NT2/D1 (cell line): Measurements from ENCODE around the gene MDM4.
A peak's percentile ranks its signal among the peaks of the same experiment; 100 is the strongest.

Experiments used
- DNase-seq: peaks from one replicate; pipeline ENCODE4 v3.0.0-alpha.2; 2011; ENCODE audit warnings: low read depth, low spot score
- H3K27me3 ChIP-seq: 2 replicates; pipeline ENCODE4 v1.6.0; 2011; ENCODE audit warnings: mild to moderate bottlenecking; ENCODE audit not compliant: insufficient read length, insufficient read depth
- H3K36me3 ChIP-seq: 2 replicates; pipeline ENCODE4 v1.6.1; 2011; ENCODE audit warnings: mild to moderate bottlenecking, low read length, mixed read lengths; ENCODE audit not compliant: insufficient read depth, insufficient read length
- H3K4me1 ChIP-seq: 2 replicates; pipeline ENCODE4 v1.5.1; 2011; ENCODE audit not compliant: insufficient read depth, insufficient read length
- H3K4me3 ChIP-seq: 2 replicates; pipeline ENCODE4 v1.5.1; 2011; ENCODE audit warnings: low read depth; ENCODE audit not compliant: insufficient read length
- H3K9ac ChIP-seq: 2 replicates; pipeline ENCODE4 v1.6.0; 2011; ENCODE audit warnings: low read depth; ENCODE audit not compliant: insufficient read length
- H3K9me3 ChIP-seq: 2 replicates; pipeline ENCODE4 v1.5.1; 2011; ENCODE audit warnings: mild to moderate bottlenecking, low read length; ENCODE audit not compliant: insufficient read depth
- SUZ12 ChIP-seq: IDR thresholded peaks from 2 replicates; pipeline ENCODE4 v1.6.1; 2011; ENCODE audit not compliant: insufficient read length, insufficient read depth; ENCODE audit errors: extremely low read depth
- YY1 ChIP-seq: IDR thresholded peaks from 2 replicates; pipeline ENCODE4 v1.6.1; 2011; ENCODE audit not compliant: insufficient read length, insufficient read depth
- ZNF274 ChIP-seq: IDR thresholded peaks from 2 replicates; pipeline ENCODE4 v1.6.1; 2011; ENCODE audit warnings: mild to moderate bottlenecking, low read depth, low read length

MDM4 gene

GRCh38 chr1:204516180-204516879 lies at the start of gene MDM4:
TSS of gene MDM4 (plus strand) at chr1:204516406. CDS start at chr1:204525519, 9,113 bp downstream.
- TF ChIP-seq SUZ12 (no peak), ZNF274 (no peak), YY1 (peak; percentile 22)
- peak within 1 kb of the TSS; percentile 90 for H3K9ac ChIP-seq
- H3K4me3 ChIP-seq = peak within 1 kb of the TSS; percentile 85
- no peaks in the 10 kb centered on the region for H3K27me3 ChIP-seq
- DNase-seq = peak; percentile 99
- H3K36me3 ChIP-seq = peaks cover 28% of the 10 kb centered on the region
- H3K4me1 ChIP-seq = peaks cover 3% of the 10 kb centered on the region
- no peaks in the 10 kb centered on the region; the same call in 1 of the 2 replicates for H3K9me3 ChIP-seq

- Histone ChIP-seq H3K4me3 (no peak overlapping the region), H3K9ac (peak overlapping the region; percentile 18), H3K9me3 (no peaks in the 10 kb centered on the region), H3K36me3 (peaks cover 39% of the 10 kb centered on the region), H3K4me1 (peaks cover 21% of the 10 kb centered on the region), H3K27me3 (no peaks in the 10 kb centered on the region)
- TF ChIP-seq SUZ12 = no peak
- no peak for TF ChIP-seq YY1
- TF ChIP-seq ZNF274 = no peak
- DNase-seq = no peak
Measured at GRCh38 chr1:204466416-204467405, 49.5 kb upstream of the MDM4 start.

DNA sequence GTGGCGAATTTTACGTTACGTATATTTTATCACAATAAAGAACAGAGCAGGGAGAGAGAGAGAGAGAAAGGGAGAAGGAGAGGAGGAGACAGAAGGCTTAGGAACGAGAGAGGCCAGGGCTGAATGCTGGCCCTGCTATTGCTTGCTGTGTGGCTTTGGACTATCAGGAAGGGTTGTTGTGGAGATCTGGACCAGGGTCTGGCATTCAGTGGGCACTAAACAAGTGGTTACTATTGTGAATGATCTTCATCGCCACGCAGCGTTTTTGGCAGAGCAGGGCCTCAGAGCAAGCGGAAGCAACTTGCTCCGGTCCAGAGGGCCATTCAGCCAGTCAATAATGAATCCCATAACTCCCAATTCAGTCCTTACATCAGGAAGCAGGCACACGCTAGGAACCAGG lies 48.0 kb upstream of the MDM4 start:
- peaks cover 21% of the 10 kb centered on the region for H3K4me1 ChIP-seq
- no peak overlapping the region for H3K4me3 ChIP-seq
- no peaks in the 10 kb centered on the region for H3K27me3 ChIP-seq
- DNase-seq = no peak
- no peaks in the 10 kb centered on the region for H3K9me3 ChIP-seq
- H3K9ac ChIP-seq = no peak overlapping the region
- TF ChIP-seq ZNF274 (no peak), YY1 (no peak), SUZ12 (no peak)
- peaks cover 29% of the 10 kb centered on the region for H3K36me3 ChIP-seq

DNA sequence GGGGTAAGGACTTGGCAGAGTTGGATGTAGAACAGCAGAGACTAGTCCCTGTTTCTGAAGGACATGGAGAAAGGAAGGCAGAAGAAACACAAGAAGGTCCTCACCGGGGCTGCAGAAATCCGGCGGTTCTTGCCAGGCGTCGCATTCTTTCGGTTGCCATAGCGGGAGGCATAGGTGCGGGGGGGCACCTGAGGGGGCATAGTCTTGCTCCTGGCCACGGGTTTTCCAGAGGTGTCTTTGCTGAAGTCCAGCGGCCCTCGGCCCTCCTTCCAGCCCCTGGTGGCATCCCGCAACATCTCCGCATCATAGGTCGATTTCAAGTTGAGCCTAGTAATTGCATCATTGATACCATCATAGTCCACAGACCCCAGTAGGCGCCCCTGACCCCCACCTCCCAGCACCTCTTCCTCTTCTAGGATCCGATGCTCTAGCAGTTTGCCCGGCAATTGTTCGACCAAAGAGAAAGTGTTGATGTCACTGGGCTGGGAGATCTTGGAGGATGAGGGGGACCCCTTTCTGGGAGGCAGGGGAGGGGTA lies 47.4 kb upstream of the MDM4 start:
- H3K27me3 ChIP-seq = no peaks in the 10 kb centered on the region
- no peaks in the 10 kb centered on the region for H3K9me3 ChIP-seq
- no peak overlapping the region for H3K9ac ChIP-seq
- peaks cover 19% of the 10 kb centered on the region for H3K4me1 ChIP-seq
- TF ChIP-seq YY1 = no peak
- TF ChIP-seq ZNF274 = no peak
- no peak for TF ChIP-seq SUZ12
- no peak overlapping the region for H3K4me3 ChIP-seq
- DNase-seq = no peak
- H3K36me3 ChIP-seq = peaks cover 25% of the 10 kb centered on the region

- DNase-seq = no peak
- Histone ChIP-seq H3K4me3 (no peak overlapping the region), H3K9ac (no peak overlapping the region), H3K4me1 (peaks cover 19% of the 10 kb centered on the region), H3K36me3 (peaks cover 20% of the 10 kb centered on the region), H3K9me3 (no peaks in the 10 kb centered on the region), H3K27me3 (no peaks in the 10 kb centered on the region)
- TF ChIP-seq SUZ12 = no peak
- no peak for TF ChIP-seq YY1
- no peak for TF ChIP-seq ZNF274
Measured at GRCh38 chr1:204469304-204469703, 46.9 kb upstream of the MDM4 start.

GRCh38 chr1:204471687-204472086 lies 44.5 kb upstream of the MDM4 start:
- Histone ChIP-seq H3K4me1 (peaks cover 7% of the 10 kb centered on the region), H3K9ac (no peak overlapping the region), H3K36me3 (peaks cover 18% of the 10 kb centered on the region), H3K4me3 (no peak overlapping the region), H3K9me3 (no peaks in the 10 kb centered on the region), H3K27me3 (no peaks in the 10 kb centered on the region)
- TF ChIP-seq YY1 (no peak), SUZ12 (no peak), ZNF274 (no peak)
- no peak for DNase-seq

GRCh38 chr1:204472660-204473059 lies 43.5 kb upstream of the MDM4 start:
- no peak for TF ChIP-seq SUZ12
- TF ChIP-seq ZNF274 = no peak
- TF ChIP-seq YY1 = no peak
- Histone ChIP-seq H3K36me3 (peaks cover 17% of the 10 kb centered on the region), H3K27me3 (no peaks in the 10 kb centered on the region), H3K4me1 (no peaks in the 10 kb centered on the region), H3K4me3 (no peak overlapping the region), H3K9me3 (no peaks in the 10 kb centered on the region), H3K9ac (no peak overlapping the region)
- DNase-seq = no peak
